Measurements from ENCODE around the gene NFIB. TPM values are rescaled to one million over a fixed set of nuclear protein-coding genes. Genes with fewer than 3 reads are reported as not detected.

The NFIB gene
- total RNA-seq, 1 donor from 2014 or later: 124 TPM

- no peak for DNase-seq
These were observed 101.1 kb downstream of the NFIB start for GRCh38 chr9:14212697-14213420.

GRCh38 chr9:14212077-14212476, 101.9 kb downstream of the NFIB start:
- no peak for DNase-seq

- DNase-seq: no peak
These were observed 102.4 kb downstream of the NFIB start for GRCh38 chr9:14211564-14211963.

GRCh38 chr9:14210428-14210827, 103.5 kb downstream of the NFIB start:
- DNase-seq: no peak

- DNase-seq: no peak
These were observed 104.3 kb downstream of the NFIB start for GRCh38 chr9:14209399-14210345.

- DNase-seq: no peak
These were observed 106.5 kb downstream of the NFIB start for GRCh38 chr9:14207352-14207995.

GRCh38 chr9:14205463-14205862, 108.5 kb downstream of the NFIB start:
- DNase-seq: no peak

- DNase-seq: no peak
These were observed 110.4 kb downstream of the NFIB start for GRCh38 chr9:14203356-14204056.

- no peak for DNase-seq
These were observed 115.0 kb downstream of the NFIB start for GRCh38 chr9:14198841-14199455.

- no peak for DNase-seq
These were observed 115.7 kb downstream of the NFIB start for GRCh38 chr9:14198047-14198840.

- DNase-seq: no peak
These were observed 116.5 kb downstream of the NFIB start for GRCh38 chr9:14197325-14197858.

GRCh38 chr9:14193328-14193990, 120.5 kb downstream of the NFIB start:
- peak; percentile 80 for DNase-seq

- DNase-seq: no peak
These were observed 121.4 kb downstream of the NFIB start for GRCh38 chr9:14192556-14192955.

GRCh38 chr9:14191512-14191911, 122.4 kb downstream of the NFIB start:
- DNase-seq: no peak

GRCh38 chr9:14190240-14190639, 123.7 kb downstream of the NFIB start:
- no peak for DNase-seq

- no peak for DNase-seq
These were observed 124.4 kb downstream of the NFIB start for GRCh38 chr9:14189578-14189977.

- no peak for DNase-seq
These were observed 124.8 kb downstream of the NFIB start for GRCh38 chr9:14189146-14189545.

GRCh38 chr9:14188538-14188937, 125.4 kb downstream of the NFIB start:
- peak; percentile 65 for DNase-seq

- DNase-seq: no peak
These were observed 125.9 kb downstream of the NFIB start for GRCh38 chr9:14188011-14188410.

- DNase-seq: no peak
These were observed 127.8 kb downstream of the NFIB start for GRCh38 chr9:14186096-14186495.

Measured in skin of body (tissue), 2 donors.